GM23338 (cell line): Measurements from ENCODE around the gene MEGF9.

ENCODE experiments used
- CREB1 ChIP-seq: fragments of 250-450 bp; sonication (Bioruptor Pico); IDR thresholded peaks from 2 replicates; pipeline ENCODE4 v1.5.0; 2020; ENCODE audit warnings: low read depth, mild to moderate bottlenecking, moderate library complexity
- JUNB ChIP-seq: IDR thresholded peaks from one replicate; pipeline ENCODE4 v1.6.1; 2016; ENCODE audit warnings: antibody characterized with exemption; ENCODE audit not compliant: unreplicated experiment
- TF ChIP-seq, protein P1 (sequence below), 2 experiments: fragments of 200-600 bp in 1 of 2; sonication (generic) in 1 of 2; conservative IDR thresholded peaks; 2 replicates each; pipeline versions ENCODE4 v1.5.1 to v1.6.1; 2016 to 2017; ENCODE audit warnings: antibody characterized with exemption in 2 of 2, low read depth in 2 of 2, mild to moderate bottlenecking in 2 of 2, moderate library complexity in 1 of 2

DNA sequence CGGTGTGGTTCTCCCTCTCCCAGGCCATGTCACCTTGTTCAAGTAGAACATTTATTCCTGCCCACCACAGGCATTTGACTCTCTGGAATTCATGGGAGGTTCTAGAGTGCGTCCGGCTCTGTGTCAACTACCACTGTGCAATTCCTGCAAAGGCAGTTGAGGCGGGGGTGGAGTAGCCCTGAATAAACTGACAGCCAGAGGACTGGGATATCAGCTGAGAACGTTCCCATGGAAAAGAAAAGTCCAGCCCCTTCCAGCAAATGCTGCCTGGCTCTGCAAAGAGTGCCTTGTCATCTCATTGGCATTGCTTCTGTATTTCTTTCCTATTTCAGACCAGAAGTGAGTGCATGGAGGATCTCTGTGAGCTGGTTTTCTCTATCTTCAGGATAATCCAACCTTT lies 18.9 kb upstream of the MEGF9 start:
- TF ChIP-seq JUNB: no peak
- no peak for TF ChIP-seq CREB1 (CRISPR knock-in tag)
- TF ChIP-seq, protein P1, sequence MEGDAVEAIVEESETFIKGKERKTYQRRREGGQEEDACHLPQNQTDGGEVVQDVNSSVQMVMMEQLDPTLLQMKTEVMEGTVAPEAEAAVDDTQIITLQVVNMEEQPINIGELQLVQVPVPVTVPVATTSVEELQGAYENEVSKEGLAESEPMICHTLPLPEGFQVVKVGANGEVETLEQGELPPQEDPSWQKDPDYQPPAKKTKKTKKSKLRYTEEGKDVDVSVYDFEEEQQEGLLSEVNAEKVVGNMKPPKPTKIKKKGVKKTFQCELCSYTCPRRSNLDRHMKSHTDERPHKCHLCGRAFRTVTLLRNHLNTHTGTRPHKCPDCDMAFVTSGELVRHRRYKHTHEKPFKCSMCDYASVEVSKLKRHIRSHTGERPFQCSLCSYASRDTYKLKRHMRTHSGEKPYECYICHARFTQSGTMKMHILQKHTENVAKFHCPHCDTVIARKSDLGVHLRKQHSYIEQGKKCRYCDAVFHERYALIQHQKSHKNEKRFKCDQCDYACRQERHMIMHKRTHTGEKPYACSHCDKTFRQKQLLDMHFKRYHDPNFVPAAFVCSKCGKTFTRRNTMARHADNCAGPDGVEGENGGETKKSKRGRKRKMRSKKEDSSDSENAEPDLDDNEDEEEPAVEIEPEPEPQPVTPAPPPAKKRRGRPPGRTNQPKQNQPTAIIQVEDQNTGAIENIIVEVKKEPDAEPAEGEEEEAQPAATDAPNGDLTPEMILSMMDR (conservative IDR thresholded peaks at IDR 0.05; ENCODE audit: low read depth in 2 of 2): no peak
